GM23338 (cell line): ENCODE data around the gene PKM. TPM values are rescaled to one million over a fixed set of nuclear protein-coding genes. Genes with fewer than 3 reads are reported as not detected.

Experiments used
- ATAC-seq: fragments of 200-7000 bp; cut with Tn5 transposase; 3 replicates; pipeline ENCODE4 v1.9.1; 2020
- DNase-seq: peaks from one replicate; pipeline ENCODE4 v3.0.0-alpha.2; 2015; ENCODE audit warnings: low spot score
- H2AFZ ChIP-seq: fragments of 200-600 bp; sonication (generic); 2 replicates; pipeline ENCODE4 v1.8.0; 2016; ENCODE audit warnings: antibody characterized with exemption, mild to moderate bottlenecking, moderate library complexity
- H3F3A ChIP-seq: fragments of 200-600 bp; sonication (generic); replicated peaks from 2 replicates; pipeline ENCODE4 v1.8.0; 2017; ENCODE audit warnings: antibody characterized with exemption, mixed run types, low read depth
- H3K27ac ChIP-seq: fragments of 200-600 bp; sonication (generic); 2 replicates; pipeline ENCODE4 v1.6.1; 2016; ENCODE audit warnings: low read depth
- H3K27me3 ChIP-seq: fragments of 200-600 bp; sonication (generic); 2 replicates; pipeline ENCODE4 v1.8.0; 2016; ENCODE audit warnings: mild to moderate bottlenecking, mixed run types, moderate library complexity; ENCODE audit not compliant: insufficient read depth
- H3K36me3 ChIP-seq: fragments of 200-600 bp; sonication (generic); 2 replicates; pipeline ENCODE4 v1.8.0; 2016; ENCODE audit warnings: mild to moderate bottlenecking; ENCODE audit not compliant: insufficient read depth
- H3K4me1 ChIP-seq: fragments of 200-600 bp; sonication (generic); 2 replicates; pipeline ENCODE4 v1.8.0; 2016; ENCODE audit warnings: mild to moderate bottlenecking, moderate library complexity; ENCODE audit not compliant: insufficient read depth
- H3K4me2 ChIP-seq: fragments of 200-600 bp; sonication (generic); 2 replicates; pipeline ENCODE4 v1.7.1; 2017; ENCODE audit warnings: mixed run types
- H3K4me3 ChIP-seq: fragments of 200-600 bp; sonication (generic); 2 replicates; pipeline ENCODE4 v1.6.1; 2016; ENCODE audit warnings: mixed run types
- H3K79me2 ChIP-seq: fragments of 200-600 bp; sonication (generic); replicated peaks from 2 replicates; pipeline ENCODE4 v1.8.0; 2017; ENCODE audit warnings: mild to moderate bottlenecking; ENCODE audit not compliant: insufficient read depth
- H3K9me2 ChIP-seq: fragments of 200-600 bp; sonication (generic); 2 replicates; pipeline ENCODE4 v1.8.0; 2017; ENCODE audit not compliant: insufficient read depth
- H4K20me1 ChIP-seq: fragments of 200-600 bp; sonication (generic); replicated peaks from 2 replicates; pipeline ENCODE4 v1.8.0; 2017; ENCODE audit warnings: mild to moderate bottlenecking; ENCODE audit not compliant: insufficient read depth
- H3K27ac Mint-ChIP-seq: 2 replicates; pipeline ENCODE4 v1.8.0; 2020; ENCODE audit warnings: inconsistent platforms, mild to moderate bottlenecking, moderate library complexity, mixed read lengths
- H3K27me3 Mint-ChIP-seq: 3 replicates; pipeline ENCODE4 v1.8.0; 2022; ENCODE audit warnings: low read depth, mild to moderate bottlenecking, moderate library complexity, mixed read lengths, inconsistent platforms; ENCODE audit not compliant: insufficient read depth, poor library complexity
- H3K36me3 Mint-ChIP-seq: 3 replicates; pipeline ENCODE4 v1.8.0; 2021; ENCODE audit warnings: low read depth, mild to moderate bottlenecking, inconsistent platforms, moderate library complexity, mixed read lengths
- H3K4me1 Mint-ChIP-seq: 3 replicates; pipeline ENCODE4 v1.8.0; 2020; ENCODE audit warnings: mild to moderate bottlenecking, inconsistent platforms, mixed read lengths
- H3K4me3 Mint-ChIP-seq: 3 replicates; pipeline ENCODE4 v1.8.0; 2021; ENCODE audit warnings: moderate library complexity, mild to moderate bottlenecking, inconsistent platforms, mixed read lengths
- H3K9me3 Mint-ChIP-seq: 3 replicates; pipeline ENCODE4 v1.8.0; 2020; ENCODE audit warnings: moderate library complexity, mild to moderate bottlenecking, inconsistent platforms, mixed read lengths
- POLR2AphosphoS5 ChIP-seq: IDR thresholded peaks from 2 replicates; pipeline ENCODE4 v1.6.1; 2016; ENCODE audit warnings: antibody characterized with exemption, low read depth
- polyA plus RNA-seq: library from polyadenylated mRNA; unstranded; fragments of >200 nt; fragmentation: Nextera tagmentation; extraction: Ambion mirVana; gene quantifications from 2 replicates; pipeline ENCODE4 v1.2.1, GENCODE V29; 2016
- total RNA-seq: library from RNA; depleted of rRNA; stranded (reverse); fragments of >200 nt; shearing (Covaris generic); gene quantifications from 2 replicates; pipeline ENCODE4 v1.2.3, GENCODE V29; 2014
- TF ChIP-seq, protein P1 (sequence below), 2 experiments: fragments of 200-600 bp in 1 of 2; sonication (generic) in 1 of 2; conservative IDR thresholded peaks; 2 replicates each; pipeline versions ENCODE4 v1.5.1 to v1.6.1; 2016 to 2017; ENCODE audit warnings: antibody characterized with exemption in 2 of 2, low read depth in 2 of 2, mild to moderate bottlenecking in 2 of 2, moderate library complexity in 1 of 2
- TF ChIP-seq, protein P2 (sequence below): fragments of 250-450 bp; sonication (Bioruptor Pico); IDR thresholded peaks from 2 replicates; pipeline ENCODE4 v1.5.0; 2020; ENCODE audit warnings: mild to moderate bottlenecking, moderate library complexity

The PKM gene
- total and polyA plus RNA-seq, 2 experiments from 2014 or later, result 432 to 1,137 TPM

DNA sequence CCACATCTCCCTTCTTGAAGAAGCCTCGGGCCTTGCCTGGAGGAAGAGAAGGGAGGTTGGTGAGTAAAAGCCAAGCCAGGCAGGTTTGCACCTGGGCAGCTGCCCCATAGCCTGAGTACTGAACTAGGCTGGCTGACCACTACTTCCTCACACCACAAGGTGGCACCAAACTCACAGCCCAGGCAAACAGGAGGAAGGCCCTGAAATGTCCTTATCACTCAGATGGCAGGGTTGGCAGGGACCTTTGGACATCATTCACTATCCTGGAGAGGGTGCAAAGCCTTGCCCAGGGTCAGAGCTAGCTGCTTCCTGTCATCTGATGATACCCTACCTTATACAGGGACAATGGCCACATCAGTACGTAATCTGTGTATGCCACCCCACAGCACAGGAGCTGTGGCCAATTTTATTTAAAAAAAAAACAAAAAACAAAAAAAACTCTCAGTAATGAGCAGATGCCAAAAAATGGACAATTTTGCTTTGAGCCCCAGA lies 31.2 kb downstream of the PKM start:
- no peak overlapping the region for H3K4me3 ChIP-seq
- H3K27me3 ChIP-seq, result peaks cover 21% of the 10 kb centered on the region
- Mint-ChIP-seq H3K27me3 (peaks cover 44% of the 10 kb centered on the region), H3K4me1 (peaks cover 13% of the 10 kb centered on the region), H3K4me3 (no peak overlapping the region), H3K27ac (no peak overlapping the region), H3K9me3 (peaks cover 3% of the 10 kb centered on the region; the same call in 1 of the 3 replicates), H3K36me3 (peaks cover 68% of the 10 kb centered on the region)
- H3K9me2 ChIP-seq, result no peaks in the 10 kb centered on the region
- ATAC-seq (peak; percentile 39), DNase-seq (peak; percentile 83)
- H3K27ac ChIP-seq, result peak overlapping the region; percentile 66; the same call in 1 of the 2 replicates
- TF ChIP-seq, protein P1, sequence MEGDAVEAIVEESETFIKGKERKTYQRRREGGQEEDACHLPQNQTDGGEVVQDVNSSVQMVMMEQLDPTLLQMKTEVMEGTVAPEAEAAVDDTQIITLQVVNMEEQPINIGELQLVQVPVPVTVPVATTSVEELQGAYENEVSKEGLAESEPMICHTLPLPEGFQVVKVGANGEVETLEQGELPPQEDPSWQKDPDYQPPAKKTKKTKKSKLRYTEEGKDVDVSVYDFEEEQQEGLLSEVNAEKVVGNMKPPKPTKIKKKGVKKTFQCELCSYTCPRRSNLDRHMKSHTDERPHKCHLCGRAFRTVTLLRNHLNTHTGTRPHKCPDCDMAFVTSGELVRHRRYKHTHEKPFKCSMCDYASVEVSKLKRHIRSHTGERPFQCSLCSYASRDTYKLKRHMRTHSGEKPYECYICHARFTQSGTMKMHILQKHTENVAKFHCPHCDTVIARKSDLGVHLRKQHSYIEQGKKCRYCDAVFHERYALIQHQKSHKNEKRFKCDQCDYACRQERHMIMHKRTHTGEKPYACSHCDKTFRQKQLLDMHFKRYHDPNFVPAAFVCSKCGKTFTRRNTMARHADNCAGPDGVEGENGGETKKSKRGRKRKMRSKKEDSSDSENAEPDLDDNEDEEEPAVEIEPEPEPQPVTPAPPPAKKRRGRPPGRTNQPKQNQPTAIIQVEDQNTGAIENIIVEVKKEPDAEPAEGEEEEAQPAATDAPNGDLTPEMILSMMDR (conservative IDR thresholded peaks at IDR 0.05; ENCODE audit: low read depth in 2 of 2), result peak; percentile 82 to 97
- TF ChIP-seq POLR2AphosphoS5, result no peak
- H3K36me3 ChIP-seq, result peaks cover 47% of the 10 kb centered on the region
- H3K4me1 ChIP-seq, result peaks cover 9% of the 10 kb centered on the region; the same call in 1 of the 2 replicates
- H2AFZ ChIP-seq, result no peak overlapping the region
- peaks cover 73% of the 10 kb centered on the region for H3F3A ChIP-seq
- H4K20me1 ChIP-seq, result peaks cover 49% of the 10 kb centered on the region
- H3K4me2 ChIP-seq, result no peak overlapping the region
- no peaks in the 10 kb centered on the region for H3K79me2 ChIP-seq

DNA sequence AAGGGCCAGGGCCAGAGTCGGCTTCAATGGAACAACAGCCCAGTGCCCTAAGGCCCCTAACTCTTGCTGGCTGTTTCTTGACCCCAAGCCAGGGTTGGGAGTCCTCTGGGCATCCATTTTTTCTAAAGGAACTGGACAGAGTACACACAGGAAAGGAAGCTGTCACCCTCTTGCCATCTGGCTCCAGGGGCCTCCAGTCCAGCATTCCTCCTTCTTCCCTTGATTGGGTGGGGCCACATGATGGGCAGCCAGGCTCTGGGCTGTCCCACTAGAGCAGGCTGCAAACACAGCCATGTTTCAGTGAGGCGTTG lies 31.8 kb downstream of the PKM start:
- H3K27ac ChIP-seq, result 0 out of 2 replicates have a peak overlapping the region, but pooled peaks have one; percentile 32
- H3K36me3 ChIP-seq, result peaks cover 41% of the 10 kb centered on the region
- H3K27me3 ChIP-seq, result peaks cover 21% of the 10 kb centered on the region
- peaks cover 62% of the 10 kb centered on the region for H3K36me3 Mint-ChIP-seq
- H3K4me1 ChIP-seq, result peaks cover 10% of the 10 kb centered on the region; the same call in 1 of the 2 replicates
- ATAC-seq (no peak), DNase-seq (no peak)
- TF ChIP-seq, protein P1 (conservative IDR thresholded peaks at IDR 0.05; ENCODE audit: low read depth in 2 of 2), result no peak
- no peak for TF ChIP-seq POLR2AphosphoS5
- TF ChIP-seq, protein P2, sequence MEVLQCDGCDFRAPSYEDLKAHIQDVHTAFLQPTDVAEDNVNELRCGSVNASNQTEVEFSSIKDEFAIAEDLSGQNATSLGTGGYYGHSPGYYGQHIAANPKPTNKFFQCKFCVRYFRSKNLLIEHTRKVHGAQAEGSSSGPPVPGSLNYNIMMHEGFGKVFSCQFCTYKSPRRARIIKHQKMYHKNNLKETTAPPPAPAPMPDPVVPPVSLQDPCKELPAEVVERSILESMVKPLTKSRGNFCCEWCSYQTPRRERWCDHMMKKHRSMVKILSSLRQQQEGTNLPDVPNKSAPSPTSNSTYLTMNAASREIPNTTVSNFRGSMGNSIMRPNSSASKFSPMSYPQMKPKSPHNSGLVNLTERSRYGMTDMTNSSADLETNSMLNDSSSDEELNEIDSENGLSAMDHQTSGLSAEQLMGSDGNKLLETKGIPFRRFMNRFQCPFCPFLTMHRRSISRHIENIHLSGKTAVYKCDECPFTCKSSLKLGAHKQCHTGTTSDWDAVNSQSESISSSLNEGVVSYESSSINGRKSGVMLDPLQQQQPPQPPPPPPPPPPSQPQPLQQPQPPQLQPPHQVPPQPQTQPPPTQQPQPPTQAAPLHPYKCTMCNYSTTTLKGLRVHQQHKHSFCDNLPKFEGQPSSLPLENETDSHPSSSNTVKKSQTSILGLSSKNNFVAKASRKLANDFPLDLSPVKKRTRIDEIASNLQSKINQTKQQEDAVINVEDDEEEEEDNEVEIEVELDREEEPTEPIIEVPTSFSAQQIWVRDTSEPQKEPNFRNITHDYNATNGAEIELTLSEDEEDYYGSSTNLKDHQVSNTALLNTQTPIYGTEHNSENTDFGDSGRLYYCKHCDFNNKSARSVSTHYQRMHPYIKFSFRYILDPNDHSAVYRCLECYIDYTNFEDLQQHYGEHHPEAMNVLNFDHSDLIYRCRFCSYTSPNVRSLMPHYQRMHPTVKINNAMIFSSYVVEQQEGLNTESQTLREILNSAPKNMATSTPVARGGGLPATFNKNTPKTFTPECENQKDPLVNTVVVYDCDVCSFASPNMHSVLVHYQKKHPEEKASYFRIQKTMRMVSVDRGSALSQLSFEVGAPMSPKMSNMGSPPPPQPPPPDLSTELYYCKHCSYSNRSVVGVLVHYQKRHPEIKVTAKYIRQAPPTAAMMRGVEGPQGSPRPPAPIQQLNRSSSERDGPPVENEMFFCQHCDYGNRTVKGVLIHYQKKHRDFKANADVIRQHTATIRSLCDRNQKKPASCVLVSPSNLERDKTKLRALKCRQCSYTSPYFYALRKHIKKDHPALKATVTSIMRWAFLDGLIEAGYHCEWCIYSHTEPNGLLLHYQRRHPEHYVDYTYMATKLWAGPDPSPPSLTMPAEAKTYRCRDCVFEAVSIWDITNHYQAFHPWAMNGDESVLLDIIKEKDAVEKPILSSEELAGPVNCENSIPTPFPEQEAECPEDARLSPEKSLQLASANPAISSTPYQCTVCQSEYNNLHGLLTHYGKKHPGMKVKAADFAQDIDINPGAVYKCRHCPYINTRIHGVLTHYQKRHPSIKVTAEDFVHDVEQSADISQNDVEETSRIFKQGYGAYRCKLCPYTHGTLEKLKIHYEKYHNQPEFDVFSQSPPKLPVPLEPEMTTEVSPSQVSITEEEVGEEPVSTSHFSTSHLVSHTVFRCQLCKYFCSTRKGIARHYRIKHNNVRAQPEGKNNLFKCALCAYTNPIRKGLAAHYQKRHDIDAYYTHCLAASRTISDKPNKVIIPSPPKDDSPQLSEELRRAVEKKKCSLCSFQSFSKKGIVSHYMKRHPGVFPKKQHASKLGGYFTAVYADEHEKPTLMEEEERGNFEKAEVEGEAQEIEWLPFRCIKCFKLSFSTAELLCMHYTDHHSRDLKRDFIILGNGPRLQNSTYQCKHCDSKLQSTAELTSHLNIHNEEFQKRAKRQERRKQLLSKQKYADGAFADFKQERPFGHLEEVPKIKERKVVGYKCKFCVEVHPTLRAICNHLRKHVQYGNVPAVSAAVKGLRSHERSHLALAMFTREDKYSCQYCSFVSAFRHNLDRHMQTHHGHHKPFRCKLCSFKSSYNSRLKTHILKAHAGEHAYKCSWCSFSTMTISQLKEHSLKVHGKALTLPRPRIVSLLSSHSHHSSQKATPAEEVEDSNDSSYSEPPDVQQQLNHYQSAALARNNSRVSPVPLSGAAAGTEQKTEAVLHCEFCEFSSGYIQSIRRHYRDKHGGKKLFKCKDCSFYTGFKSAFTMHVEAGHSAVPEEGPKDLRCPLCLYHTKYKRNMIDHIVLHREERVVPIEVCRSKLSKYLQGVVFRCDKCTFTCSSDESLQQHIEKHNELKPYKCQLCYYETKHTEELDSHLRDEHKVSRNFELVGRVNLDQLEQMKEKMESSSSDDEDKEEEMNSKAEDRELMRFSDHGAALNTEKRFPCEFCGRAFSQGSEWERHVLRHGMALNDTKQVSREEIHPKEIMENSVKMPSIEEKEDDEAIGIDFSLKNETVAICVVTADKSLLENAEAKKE (CRISPR knock-in tag), result no peak
- H3K9me3 Mint-ChIP-seq, result peaks cover 3% of the 10 kb centered on the region; the same call in 1 of the 3 replicates
- H3K27ac Mint-ChIP-seq, result no peak overlapping the region
- H3K4me3 Mint-ChIP-seq, result no peak overlapping the region
- no peaks in the 10 kb centered on the region for H3K79me2 ChIP-seq
- H3K27me3 Mint-ChIP-seq, result peaks cover 46% of the 10 kb centered on the region
- H3K4me3 ChIP-seq, result no peak overlapping the region
- peaks cover 45% of the 10 kb centered on the region for H4K20me1 ChIP-seq
- H3K9me2 ChIP-seq, result no peaks in the 10 kb centered on the region
- H2AFZ ChIP-seq, result no peak overlapping the region
- H3F3A ChIP-seq, result peaks cover 69% of the 10 kb centered on the region
- no peak overlapping the region for H3K4me2 ChIP-seq
- H3K4me1 Mint-ChIP-seq, result peaks cover 15% of the 10 kb centered on the region
